ENCODE data around the gene MRTO4.
A peak's percentile ranks its signal among the peaks of the same experiment; 100 is the strongest.
"Not testable (repeated sequence)": the region's sequence is repeated elsewhere in the genome, so short reads cannot be mapped to it uniquely, and the experiment has no call there.

The MRTO4 gene

DNA sequence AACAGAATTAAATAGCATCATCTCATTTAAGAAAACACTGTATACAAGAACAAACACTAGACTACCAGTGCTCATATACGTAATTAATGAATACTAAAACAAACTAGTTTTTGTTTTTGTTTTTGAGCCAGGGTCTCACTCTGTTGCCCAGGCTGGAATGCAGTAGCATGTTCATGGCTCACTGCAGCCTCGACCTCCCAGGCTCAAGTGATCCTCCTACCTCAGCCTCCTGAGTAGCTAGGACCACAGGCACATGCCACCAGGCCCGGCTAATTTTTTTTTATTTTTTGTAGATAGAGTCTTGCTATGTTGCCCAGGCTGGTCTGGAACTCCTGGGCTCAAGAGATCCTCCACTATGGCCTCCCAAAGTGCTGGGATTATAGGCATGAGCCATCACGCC lies 35.0 kb upstream of the MRTO4 start:
- not testable (repeated sequence) for ATAC-seq

DNA sequence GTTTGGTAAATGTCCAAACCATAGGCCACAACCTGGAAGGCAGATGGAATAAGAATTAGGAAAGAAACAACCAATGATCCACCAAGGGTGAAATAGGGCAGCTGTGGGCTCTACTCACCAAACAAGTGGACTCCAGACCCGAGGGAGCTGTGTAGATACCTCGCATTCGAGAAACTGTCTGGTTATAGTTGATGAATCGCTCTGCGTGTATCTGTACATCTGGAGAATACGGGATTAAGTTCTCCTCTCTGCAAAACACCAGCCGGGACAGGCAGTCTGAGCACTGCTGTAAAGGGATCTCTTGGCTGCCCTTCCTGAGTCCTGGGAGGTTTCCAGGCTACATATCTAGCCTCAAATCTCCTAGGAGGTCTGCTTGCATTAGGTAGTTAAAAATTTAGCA lies 32.2 kb upstream of the MRTO4 start:
- TF ChIP-seq ESRRG (CRISPR knock-in tag; IDR thresholded peaks at IDR 0.05) (no peak), GLIS3 (CRISPR knock-in tag; IDR thresholded peaks at IDR 0.05) (no peak), ZC3H10 (CRISPR knock-in tag; IDR thresholded peaks at IDR 0.05) (no peak), RARB (CRISPR knock-in tag; IDR thresholded peaks at IDR 0.05) (no peak), BACH2 (CRISPR knock-in tag; IDR thresholded peaks at IDR 0.05; ENCODE audit: borderline replicate concordance) (no peak), OSR1 (CRISPR knock-in tag; IDR thresholded peaks at IDR 0.05) (no peak), TOX (CRISPR knock-in tag; IDR thresholded peaks at IDR 0.05; ENCODE audit: borderline replicate concordance) (no peak), ZNF8 (CRISPR knock-in tag; IDR thresholded peaks at IDR 0.05) (no peak), ZNF565 (CRISPR knock-in tag; conservative IDR thresholded peaks at IDR 0.05; ENCODE audit: low read depth) (no peak), PPARA (CRISPR knock-in tag; IDR thresholded peaks at IDR 0.05; ENCODE audit: borderline replicate concordance) (no peak)
- TF ChIP-seq, protein P1, sequence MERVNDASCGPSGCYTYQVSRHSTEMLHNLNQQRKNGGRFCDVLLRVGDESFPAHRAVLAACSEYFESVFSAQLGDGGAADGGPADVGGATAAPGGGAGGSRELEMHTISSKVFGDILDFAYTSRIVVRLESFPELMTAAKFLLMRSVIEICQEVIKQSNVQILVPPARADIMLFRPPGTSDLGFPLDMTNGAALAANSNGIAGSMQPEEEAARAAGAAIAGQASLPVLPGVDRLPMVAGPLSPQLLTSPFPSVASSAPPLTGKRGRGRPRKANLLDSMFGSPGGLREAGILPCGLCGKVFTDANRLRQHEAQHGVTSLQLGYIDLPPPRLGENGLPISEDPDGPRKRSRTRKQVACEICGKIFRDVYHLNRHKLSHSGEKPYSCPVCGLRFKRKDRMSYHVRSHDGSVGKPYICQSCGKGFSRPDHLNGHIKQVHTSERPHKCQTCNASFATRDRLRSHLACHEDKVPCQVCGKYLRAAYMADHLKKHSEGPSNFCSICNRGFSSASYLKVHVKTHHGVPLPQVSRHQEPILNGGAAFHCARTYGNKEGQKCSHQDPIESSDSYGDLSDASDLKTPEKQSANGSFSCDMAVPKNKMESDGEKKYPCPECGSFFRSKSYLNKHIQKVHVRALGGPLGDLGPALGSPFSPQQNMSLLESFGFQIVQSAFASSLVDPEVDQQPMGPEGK (CRISPR knock-in tag; IDR thresholded peaks at IDR 0.05; ENCODE audit: borderline replicate concordance): no peak
- TF ChIP-seq, protein P2, sequence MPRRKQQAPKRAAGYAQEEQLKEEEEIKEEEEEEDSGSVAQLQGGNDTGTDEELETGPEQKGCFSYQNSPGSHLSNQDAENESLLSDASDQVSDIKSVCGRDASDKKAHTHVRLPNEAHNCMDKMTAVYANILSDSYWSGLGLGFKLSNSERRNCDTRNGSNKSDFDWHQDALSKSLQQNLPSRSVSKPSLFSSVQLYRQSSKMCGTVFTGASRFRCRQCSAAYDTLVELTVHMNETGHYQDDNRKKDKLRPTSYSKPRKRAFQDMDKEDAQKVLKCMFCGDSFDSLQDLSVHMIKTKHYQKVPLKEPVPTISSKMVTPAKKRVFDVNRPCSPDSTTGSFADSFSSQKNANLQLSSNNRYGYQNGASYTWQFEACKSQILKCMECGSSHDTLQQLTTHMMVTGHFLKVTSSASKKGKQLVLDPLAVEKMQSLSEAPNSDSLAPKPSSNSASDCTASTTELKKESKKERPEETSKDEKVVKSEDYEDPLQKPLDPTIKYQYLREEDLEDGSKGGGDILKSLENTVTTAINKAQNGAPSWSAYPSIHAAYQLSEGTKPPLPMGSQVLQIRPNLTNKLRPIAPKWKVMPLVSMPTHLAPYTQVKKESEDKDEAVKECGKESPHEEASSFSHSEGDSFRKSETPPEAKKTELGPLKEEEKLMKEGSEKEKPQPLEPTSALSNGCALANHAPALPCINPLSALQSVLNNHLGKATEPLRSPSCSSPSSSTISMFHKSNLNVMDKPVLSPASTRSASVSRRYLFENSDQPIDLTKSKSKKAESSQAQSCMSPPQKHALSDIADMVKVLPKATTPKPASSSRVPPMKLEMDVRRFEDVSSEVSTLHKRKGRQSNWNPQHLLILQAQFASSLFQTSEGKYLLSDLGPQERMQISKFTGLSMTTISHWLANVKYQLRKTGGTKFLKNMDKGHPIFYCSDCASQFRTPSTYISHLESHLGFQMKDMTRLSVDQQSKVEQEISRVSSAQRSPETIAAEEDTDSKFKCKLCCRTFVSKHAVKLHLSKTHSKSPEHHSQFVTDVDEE (CRISPR knock-in tag; IDR thresholded peaks at IDR 0.05): no peak
- TF ChIP-seq, protein P3, sequence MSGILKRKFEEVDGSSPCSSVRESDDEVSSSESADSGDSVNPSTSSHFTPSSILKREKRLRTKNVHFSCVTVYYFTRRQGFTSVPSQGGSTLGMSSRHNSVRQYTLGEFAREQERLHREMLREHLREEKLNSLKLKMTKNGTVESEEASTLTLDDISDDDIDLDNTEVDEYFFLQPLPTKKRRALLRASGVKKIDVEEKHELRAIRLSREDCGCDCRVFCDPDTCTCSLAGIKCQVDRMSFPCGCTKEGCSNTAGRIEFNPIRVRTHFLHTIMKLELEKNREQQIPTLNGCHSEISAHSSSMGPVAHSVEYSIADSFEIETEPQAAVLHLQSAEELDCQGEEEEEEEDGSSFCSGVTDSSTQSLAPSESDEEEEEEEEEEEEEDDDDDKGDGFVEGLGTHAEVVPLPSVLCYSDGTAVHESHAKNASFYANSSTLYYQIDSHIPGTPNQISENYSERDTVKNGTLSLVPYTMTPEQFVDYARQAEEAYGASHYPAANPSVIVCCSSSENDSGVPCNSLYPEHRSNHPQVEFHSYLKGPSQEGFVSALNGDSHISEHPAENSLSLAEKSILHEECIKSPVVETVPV (CRISPR knock-in tag; IDR thresholded peaks at IDR 0.05): no peak
- TF ChIP-seq, protein P4, sequence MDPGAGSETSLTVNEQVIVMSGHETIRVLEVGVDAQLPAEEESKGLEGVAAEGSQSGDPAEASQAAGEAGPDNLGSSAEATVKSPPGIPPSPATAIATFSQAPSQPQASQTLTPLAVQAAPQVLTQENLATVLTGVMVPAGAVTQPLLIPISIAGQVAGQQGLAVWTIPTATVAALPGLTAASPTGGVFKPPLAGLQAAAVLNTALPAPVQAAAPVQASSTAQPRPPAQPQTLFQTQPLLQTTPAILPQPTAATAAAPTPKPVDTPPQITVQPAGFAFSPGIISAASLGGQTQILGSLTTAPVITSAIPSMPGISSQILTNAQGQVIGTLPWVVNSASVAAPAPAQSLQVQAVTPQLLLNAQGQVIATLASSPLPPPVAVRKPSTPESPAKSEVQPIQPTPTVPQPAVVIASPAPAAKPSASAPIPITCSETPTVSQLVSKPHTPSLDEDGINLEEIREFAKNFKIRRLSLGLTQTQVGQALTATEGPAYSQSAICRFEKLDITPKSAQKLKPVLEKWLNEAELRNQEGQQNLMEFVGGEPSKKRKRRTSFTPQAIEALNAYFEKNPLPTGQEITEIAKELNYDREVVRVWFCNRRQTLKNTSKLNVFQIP (CRISPR knock-in tag; IDR thresholded peaks at IDR 0.05; ENCODE audit: borderline replicate concordance, low read depth): no peak
- ATAC-seq: peak; percentile 65

DNA sequence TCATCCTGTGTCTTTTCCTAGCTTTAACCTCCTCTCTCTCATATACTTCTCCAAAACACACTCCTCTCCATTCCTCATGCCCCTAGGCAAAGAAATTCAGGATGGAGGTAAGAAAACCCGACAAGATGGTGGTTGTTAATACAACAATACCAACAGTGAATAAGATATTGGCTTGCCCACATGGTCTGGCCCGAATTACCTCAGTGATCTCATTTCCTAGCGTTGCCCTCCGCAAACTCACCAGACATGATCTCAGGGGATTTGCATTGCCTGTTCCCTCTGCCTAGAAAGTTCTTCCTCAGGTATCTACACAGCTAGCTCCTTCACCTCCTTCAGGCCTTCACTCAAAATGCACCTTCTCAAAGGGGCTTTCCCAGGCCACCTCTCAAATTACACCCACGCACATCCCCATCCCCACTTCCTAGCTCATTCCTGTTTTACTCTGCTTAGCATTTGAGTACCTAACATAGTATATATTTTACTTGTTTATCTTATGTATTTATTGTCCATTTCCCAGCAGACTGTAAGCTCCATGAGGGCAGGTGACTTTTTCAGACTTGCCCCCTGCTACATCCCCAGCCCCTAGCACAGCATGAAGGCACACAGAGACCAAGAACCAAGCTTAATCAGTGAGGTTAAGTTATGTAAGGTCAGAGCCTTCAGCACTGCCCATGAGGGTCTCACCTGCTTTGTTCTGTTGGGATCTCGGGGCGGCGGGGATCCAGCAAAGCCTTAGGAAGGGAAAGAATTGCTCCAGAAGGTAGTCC lies 31.3 kb upstream of the MRTO4 start:
- no peak for ATAC-seq
- no peak for TF ChIP-seq SNAI2 (CRISPR knock-in tag; IDR thresholded peaks at IDR 0.05)
- TF ChIP-seq ZNF565 (CRISPR knock-in tag; conservative IDR thresholded peaks at IDR 0.05; ENCODE audit: low read depth): no peak
- TF ChIP-seq, protein P1 (CRISPR knock-in tag; IDR thresholded peaks at IDR 0.05; ENCODE audit: borderline replicate concordance): no peak
- TF ChIP-seq ZC3H10 (CRISPR knock-in tag; IDR thresholded peaks at IDR 0.05): no peak
- no peak for TF ChIP-seq ZFP3 (CRISPR knock-in tag; IDR thresholded peaks at IDR 0.05)
- TF ChIP-seq TCF4 (CRISPR knock-in tag; IDR thresholded peaks at IDR 0.05; ENCODE audit: borderline replicate concordance): no peak
- no peak for TF ChIP-seq ZFP30 (CRISPR knock-in tag; IDR thresholded peaks at IDR 0.05)
- no peak for TF ChIP-seq OSR1 (CRISPR knock-in tag; IDR thresholded peaks at IDR 0.05)
- TF ChIP-seq ZNF70 (CRISPR knock-in tag; IDR thresholded peaks at IDR 0.05): no peak
- TF ChIP-seq BACH2 (CRISPR knock-in tag; IDR thresholded peaks at IDR 0.05; ENCODE audit: borderline replicate concordance): no peak
- TF ChIP-seq RARB (CRISPR knock-in tag; IDR thresholded peaks at IDR 0.05): no peak
- no peak for TF ChIP-seq PPARA (CRISPR knock-in tag; IDR thresholded peaks at IDR 0.05; ENCODE audit: borderline replicate concordance)
- TF ChIP-seq, protein P2 (CRISPR knock-in tag; IDR thresholded peaks at IDR 0.05): no peak
- no peak for TF ChIP-seq ARNTL (CRISPR knock-in tag; IDR thresholded peaks at IDR 0.05; ENCODE audit: borderline replicate concordance, low read depth)
- TF ChIP-seq TOX (CRISPR knock-in tag; IDR thresholded peaks at IDR 0.05; ENCODE audit: borderline replicate concordance): no peak
- TF ChIP-seq, protein P4 (CRISPR knock-in tag; IDR thresholded peaks at IDR 0.05; ENCODE audit: borderline replicate concordance, low read depth): no peak

Measured in SK-N-SH treated with all-trans-retinoic acid at 6 μM for 48 hours (cell line).